Left cardiac atrium (tissue), 4 donors: Measurements from ENCODE around the gene MEP1A. TPM values are rescaled to one million over a fixed set of nuclear protein-coding genes. Genes with fewer than 3 reads are reported as not detected.
A peak's percentile ranks its signal among the peaks of the same experiment; 100 is the strongest.
"Not testable (repeated sequence)": the region's sequence is repeated elsewhere in the genome, so short reads cannot be mapped to it uniquely, and the experiment has no call there.

Source experiments
- ATAC-seq, 2 donors: fragments of 200-7000 bp; cut with Tn5 transposase; one replicate each; pipeline ENCODE4 v1.9.1; 2020; ENCODE audit warnings: mild to moderate bottlenecking in 2 of 2, moderate library complexity in 2 of 2
- DNase-seq: peaks from one replicate; pipeline ENCODE4 v3.0.0-alpha.2; 2020
- intact Hi-C, 2 donors: fragments of 100-400 bp; cut with DNase I; formaldehyde crosslinking; loops; one replicate each; pipeline versions ENCODE4 v1.14.1 to v1.15.1; 2022 to 2023
- total RNA-seq, 2 donors: library from RNA; stranded (reverse); fragmentation: NEBNext Ultra II Directional; extraction: Animal tissue kit (Norgen Biotek cat#: 25700); gene quantifications; one replicate each; pipeline ENCODE4 v1.2.1, GENCODE V29; 2021
- donor health status: DM: no; HTN: yes; CAD: no.
- donor health status: DM: no; HTN: yes; CAD: no; lungs with severe emphysema.
- donor health status: DM: yes; HTN: yes; CAD: no.
- donor health status: Dilated cardiomyopathy.

The MEP1A gene
- total RNA-seq, 2 donors from 2014 or later = not detected

DNA sequence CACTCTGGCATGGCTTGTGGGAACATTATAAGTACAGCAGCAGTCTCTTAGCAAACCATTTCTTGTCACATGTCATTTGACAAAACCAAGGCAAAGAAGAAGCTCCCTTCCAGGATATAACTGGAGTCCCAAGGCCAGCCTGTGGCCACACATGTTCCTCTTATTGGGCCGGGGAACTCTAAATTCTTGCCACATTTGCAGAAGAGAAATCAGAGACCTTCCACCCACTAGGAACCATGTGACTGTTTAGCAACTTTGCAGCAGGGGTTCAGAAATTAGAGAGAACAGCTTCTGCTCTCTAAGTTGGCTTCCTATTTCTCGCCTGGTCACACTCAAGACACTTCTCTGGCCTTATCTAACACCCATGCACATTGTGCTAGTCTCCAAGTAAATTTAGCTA, 20.4 kb upstream of the MEP1A start:
- ATAC-seq (peak; percentile 75 to 86), DNase-seq (no peak)
- intact Hi-C loops = loop anchor here in 1 of 2 donors (10.0 kb wide), 1 partner anchor 358 kb away; no protein-coding TSS in a partner anchor

DNA sequence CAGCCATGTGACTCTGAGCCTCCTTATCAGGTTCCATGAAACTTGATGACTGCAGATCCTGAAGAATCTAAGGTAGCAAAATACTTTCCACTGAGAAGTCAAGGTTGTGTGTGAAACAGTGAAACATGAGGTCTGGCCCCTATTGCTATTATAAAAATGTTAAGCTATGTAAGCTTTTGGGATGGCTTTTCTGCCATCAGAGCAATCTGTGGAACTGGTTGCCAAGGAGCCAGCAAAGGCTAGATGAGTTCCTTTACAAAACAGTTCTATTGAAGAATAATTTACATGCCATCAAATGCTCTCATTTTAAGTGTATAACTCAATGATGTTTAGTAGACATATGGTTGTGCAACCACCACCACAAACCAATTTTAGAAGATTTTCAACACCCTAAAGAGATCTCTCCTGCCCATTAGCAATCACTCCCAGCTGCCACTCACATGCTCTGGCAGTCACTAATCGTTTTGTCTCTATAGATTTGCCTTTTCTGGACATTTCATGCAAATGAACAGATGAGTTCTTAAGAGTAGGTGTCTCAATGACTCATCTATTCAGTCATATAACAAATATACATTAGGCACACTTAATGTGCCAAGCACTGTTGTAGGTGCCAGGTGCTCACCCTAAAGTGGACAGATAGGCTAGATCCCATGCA, 19.9 kb upstream of the MEP1A start:
- DNase-seq (no peak), ATAC-seq (no peak)
- intact Hi-C loops = loop anchor here in 1 of 2 donors (10.0 kb wide), 1 partner anchor 359 kb away; no protein-coding TSS in a partner anchor

DNA sequence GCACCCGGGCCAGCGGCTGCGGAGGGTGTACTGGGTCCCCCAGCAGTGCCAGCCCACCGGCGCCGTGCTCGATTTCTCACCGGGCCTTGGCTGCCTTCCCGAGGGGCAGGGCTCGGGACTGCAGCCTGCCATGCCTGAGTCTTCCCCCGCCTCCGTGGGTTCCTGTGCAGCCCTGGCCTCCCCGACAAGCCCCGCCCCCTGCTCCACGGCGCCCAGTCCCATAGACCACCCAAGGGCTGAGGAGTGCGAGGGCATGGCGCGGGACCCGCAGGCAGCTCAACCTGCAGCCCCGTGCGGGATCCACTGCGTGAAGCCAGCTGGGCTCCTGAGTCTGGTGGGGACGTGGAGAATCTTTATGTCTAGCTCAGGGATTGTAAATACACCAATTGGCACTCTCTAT, 18.5 kb upstream of the MEP1A start:
- DNase-seq, ATAC-seq: not testable (repeated sequence)
- intact Hi-C loops = loop anchor here in 1 of 2 donors (10.0 kb wide), 1 partner anchor 360 kb away; no protein-coding TSS in a partner anchor

DNA sequence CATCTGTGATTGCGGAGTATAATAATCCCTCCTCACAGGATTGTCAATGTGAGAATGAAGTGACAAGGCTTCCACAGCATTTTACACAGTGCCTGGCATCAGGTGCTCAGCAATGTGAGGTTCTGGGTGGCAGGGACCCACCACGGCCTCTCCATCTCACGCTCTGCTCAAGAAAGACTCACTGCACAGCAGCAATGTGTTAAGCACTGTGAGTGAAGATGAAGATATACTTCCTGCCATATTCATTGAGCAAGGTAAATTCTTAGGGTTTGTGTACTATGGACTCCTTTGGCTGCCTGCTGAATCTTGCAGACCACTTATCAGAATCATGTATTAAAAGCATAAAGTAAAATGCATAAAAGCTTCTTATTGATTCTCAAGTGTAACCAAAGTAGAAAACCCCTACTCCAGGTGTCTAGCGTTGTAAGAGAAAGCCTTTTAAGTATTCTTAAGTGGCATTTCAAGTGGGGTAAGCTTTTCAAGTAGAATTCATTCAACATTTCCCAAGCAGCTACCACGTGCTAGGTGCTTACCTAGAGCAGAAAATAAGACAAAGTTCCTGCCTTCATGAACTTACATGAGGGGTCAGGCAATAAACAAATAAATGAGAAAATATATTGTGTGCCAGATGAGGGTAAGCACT, 17.0 kb upstream of the MEP1A start:
- ATAC-seq = no peak
- no peak for DNase-seq
- intact Hi-C loops = loop anchor here in 1 of 2 donors (10.0 kb wide), 1 partner anchor 361 kb away; no protein-coding TSS in a partner anchor

DNA sequence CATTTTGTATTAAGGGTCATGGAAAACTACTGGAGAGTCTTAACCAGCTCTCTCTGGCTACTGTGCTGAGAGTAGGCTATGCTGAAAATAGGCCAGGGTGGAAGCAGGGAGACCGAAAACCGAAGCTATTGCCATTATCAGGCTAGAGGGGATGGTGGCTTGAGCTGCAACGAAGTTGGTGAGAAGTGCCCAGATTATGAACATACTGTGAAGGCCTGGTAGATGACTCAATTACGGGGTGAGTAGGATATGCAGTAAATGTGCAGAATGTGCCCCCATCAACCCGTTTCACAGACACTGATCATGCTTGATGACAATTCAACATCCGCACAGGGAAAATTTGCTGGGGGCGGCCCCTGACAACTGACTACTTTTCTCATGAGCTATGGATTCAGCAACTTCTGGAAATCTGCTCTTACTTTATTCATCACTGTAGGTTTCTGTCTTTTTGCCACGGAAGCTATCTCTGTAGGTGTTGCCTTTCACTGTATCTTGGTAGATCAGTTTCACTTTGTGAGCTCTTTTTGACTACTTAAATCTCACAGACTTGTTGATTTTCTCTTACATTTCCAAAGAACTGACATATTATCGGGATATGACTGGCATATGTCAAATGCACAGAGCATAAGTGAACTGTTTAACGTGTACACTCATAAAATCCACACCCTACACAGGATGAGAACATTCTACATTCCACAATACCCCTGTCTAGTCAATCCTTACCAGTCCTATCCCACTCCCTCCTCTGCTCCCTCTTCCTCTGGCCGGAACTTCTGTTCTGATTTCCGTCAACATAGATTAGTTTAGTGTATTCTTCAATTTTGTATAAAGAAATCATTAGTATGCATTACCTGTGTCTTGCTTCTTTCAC, 15.5 kb upstream of the MEP1A start:
- DNase-seq (no peak), ATAC-seq (no peak)
- intact Hi-C loops = loop anchor here in 1 of 2 donors (10.0 kb wide), 1 partner anchor 363 kb away; no protein-coding TSS in a partner anchor

DNA sequence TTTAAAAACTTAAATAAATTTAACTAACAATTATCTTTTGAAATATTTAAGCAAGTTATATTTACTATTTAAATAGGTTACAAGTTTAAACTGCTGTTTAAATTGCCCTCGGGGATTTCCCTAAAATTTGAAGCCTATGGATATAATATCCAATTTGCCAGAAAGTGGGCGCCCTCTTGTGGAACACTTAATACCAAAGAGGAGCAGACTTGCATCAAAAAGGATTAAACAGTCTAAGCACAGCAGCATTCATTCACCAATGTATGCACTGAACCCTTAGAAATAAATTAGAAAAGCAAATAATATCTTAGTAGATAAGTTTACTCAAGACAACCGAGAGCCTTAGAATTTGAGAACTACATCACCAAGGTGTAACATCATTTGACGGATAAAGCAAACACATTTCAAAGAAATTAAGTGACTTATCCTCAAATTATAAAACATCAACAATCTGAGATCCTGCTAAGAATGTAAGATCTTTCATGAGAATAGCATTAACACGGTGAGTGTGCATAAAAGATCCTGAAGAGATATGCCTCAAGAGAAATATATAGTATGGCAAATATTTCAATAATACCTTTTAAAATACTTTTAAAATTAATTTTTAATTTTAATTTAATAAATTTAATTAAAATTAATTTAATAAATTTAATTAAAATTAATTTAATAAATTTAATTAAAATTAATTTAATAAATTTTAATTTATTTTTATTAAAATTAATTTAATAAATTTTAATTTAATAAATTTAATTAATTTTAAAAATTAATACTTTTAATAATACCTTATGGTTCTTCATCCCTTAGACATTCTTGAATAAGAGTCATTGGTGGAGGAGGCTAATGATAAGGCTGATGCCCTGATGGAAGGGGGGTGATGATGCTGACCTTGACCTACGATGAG, 11.5 kb upstream of the MEP1A start:
- intact Hi-C loops = loop anchor here (5.0 to 10.0 kb wide), 2 partner anchors 74 to 77 kb away; no protein-coding TSS in a partner anchor
- ATAC-seq (peak in 1 of 2 donors; percentile 60), DNase-seq (peak; percentile 36)

DNA sequence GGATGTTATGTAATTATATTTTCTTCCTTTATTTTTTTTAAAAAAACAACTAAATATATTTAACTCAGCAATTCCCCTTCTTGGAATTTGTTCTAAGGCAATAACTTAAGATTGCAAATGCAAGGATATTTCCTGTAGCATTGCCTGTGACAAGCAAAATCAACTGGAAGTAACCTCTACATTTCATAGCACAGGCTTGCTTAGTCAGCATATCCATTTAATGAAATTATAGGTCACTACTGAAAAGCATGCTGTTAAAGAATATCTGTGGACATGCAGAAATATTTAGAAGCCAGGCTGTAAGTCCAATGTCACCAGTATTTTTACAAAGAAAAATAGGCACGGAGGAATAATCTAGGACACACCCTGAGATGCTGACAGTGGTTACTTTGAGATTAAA, 8.7 kb upstream of the MEP1A start:
- intact Hi-C loops = loop anchor here (5.0 to 10.0 kb wide), 2 partner anchors 77 to 80 kb away; no protein-coding TSS in a partner anchor

DNA sequence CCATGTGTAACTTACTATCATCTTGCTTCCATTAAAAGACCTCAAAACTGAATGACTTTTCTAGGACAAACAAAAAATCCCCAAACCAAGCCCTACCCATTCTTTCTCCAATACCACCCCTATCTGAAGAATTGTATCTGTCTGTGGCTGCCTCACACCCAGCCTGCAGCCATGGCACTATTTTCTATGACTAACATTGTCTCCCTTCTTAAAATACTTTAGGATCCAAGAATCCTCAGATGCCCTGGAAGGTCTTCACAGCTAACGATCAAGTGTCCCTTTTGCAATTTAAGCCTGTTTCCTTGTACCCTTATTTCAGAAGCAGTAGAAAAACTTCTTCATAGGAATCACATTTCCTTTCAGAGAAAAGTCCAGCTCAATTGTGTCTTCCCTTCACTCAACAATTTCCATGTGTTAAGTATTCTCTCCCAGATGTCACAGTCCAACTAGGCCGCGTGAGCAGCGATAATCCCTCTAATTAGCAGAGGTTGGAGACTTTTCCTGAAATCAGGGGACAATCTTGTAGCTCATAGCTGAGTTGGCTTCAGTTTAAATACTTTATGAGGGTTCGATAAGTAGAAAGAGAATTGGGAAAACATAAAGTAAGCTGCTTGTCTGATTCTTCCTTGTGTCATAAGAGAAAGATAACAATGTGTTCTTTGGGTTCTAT, 5.2 kb upstream of the MEP1A start:
- intact Hi-C loops = loop anchor here in 1 of 2 donors (10.0 kb wide), 1 partner anchor 83 kb away; no protein-coding TSS in a partner anchor
- ATAC-seq (no peak), DNase-seq (no peak)

More for the DNA sequence above, 8.7 kb upstream of the MEP1A start:
- DNase-seq (no peak), ATAC-seq (no peak)

DNA sequence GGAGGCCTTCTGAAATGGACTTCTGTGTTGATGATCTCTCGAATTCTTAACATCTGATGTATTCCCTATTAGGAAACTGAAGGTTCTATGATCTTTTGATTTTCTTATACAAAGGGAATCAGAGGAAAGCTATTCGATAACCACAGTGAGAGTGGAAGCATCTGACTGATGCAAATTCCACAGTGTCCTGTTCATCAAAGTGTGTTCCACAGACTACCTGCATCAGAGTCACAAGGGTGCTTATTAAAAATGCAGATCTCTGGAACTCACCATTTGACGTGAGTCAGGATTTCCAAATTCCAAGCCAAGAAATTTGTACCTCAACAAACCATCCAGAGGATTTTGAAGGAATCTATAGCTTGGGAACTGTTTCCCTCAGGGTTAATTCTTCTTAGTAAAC, 4.4 kb upstream of the MEP1A start:
- ATAC-seq = no peak
- no peak for DNase-seq
- intact Hi-C loops = loop anchor here in 1 of 2 donors (10.0 kb wide), 1 partner anchor 84 kb away; no protein-coding TSS in a partner anchor

DNA sequence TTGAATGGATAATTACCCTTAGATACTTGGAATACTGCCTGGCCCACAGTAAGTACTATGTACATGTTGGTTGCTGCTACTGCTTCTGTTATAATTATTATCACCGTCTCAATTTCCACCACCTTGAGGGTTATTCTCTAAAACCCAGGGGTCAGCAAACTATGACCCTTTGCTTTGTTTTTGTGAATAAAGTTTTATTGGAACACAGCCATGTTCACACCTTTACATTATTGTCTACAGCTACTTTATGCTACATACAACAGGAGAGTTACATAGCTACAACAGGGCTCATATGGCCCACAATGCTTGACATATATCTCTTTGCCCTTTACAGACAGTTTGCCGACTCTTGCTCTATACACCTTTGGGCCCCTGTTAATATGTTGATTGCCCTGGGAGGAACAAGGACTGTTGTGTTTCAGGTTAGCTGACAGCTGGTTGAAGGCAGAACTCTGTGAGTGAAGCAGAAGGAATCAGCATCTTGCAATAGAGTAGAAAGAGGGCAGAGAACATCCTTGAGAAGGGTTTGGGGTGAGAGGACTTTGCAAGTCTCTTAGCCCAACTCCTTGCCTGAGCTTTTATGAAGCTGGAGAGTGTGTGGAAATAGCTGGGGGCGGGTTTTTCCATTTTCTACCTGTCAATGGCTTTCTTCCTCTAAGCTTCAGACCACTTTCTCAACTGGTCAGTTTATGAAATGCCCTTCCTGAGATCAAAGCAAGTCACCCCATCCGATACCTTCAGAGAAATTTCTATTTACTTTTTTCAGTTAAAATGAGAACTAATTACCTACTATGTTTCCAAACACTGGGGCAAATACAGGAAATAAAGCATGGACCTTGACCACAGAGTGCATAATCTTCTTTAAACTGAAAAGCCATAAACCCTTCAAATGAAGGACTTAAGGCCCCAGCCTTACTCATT, 3.5 kb upstream of the MEP1A start:
- DNase-seq (no peak), ATAC-seq (no peak)
- intact Hi-C loops = loop anchor here in 1 of 2 donors (10.0 kb wide), 1 partner anchor 85 kb away; no protein-coding TSS in a partner anchor

DNA sequence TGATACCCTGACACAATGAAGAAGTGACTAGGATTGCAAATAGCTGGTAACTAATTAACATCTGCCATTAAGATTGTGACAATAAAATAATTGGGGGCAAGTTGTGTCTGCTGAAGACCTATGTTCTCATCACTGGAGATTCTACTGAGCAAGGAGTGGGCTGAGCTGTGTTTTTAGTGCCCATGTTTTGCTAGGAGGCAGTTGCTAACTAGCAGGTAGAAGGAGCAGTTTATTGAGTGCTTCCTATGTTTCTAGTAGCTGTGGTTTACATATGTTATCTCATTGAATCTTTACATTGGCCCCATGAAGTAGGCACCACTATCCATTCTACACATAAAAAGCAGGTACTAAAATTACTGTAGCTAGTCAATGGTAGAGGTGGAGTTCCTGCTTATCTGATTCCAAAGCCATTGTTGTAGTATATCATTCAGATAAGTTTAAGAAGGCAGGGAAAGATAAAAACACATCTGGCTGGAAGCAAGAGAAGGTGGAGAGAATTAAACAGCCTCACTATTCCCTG, 2.8 kb upstream of the MEP1A start:
- intact Hi-C loops = no loop called here
- no peak for DNase-seq
- ATAC-seq = no peak

DNA sequence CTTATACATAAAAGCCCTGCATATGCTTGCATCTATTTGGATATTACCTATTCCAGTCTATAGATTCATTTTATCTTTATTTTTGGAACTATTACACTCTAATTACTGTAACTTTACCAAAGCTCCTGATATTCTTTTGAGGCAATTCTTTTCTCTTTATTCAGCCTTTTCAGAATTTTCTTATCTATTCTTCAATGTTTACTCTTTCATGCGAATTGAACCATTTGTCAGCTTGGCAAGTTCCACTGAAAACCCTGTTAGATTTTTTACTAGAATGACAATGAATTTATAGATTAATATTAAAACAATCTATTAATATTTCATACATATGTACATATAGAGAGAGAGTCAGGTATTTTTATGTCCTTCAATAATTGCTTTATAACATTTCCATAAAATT, 554 bp upstream of the MEP1A start:
- no peak for ATAC-seq
- DNase-seq = no peak
- intact Hi-C loops = no loop called here

DNA sequence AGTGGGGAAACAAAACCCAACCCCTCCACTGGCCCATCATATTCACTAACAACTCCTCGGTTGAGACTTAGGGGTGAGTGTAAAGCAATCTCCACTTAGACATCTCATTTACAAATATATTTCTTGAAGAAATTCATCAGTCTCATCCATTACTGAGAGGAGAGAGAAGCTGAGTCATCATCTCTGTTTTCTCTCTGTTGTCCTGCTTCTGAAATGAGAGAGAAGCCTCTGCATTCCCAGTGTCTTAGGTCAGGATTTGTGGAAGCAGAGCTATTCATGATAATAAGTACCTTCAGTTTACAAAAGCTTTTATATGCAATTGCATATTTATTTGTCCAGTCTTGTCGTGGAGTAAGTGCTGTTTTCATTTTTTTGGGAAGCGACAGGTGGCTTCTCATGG, 879 bp downstream of the MEP1A start:
- intact Hi-C loops = no loop called here
- DNase-seq (no peak), ATAC-seq (no peak)

DNA sequence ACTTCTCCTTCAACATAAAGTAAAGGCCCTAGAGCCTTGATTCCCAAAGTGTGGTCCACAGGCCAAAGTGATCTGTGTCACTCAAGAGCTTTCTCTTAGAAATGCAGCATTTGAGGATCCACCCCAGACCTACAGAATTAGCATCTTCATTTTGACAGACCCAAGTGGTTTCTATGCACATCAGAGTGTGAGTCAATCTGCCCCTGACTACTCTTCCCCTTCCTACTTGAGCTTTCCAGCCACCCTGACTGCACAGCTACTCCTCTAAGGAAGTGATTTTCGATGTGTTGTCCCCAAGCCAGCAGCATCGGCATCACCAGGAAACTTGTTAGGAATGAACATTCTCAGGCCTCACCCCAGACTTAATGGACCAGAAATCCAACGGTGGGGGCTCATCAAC, 2.6 kb downstream of the MEP1A start:
- intact Hi-C loops = no loop called here

DNA sequence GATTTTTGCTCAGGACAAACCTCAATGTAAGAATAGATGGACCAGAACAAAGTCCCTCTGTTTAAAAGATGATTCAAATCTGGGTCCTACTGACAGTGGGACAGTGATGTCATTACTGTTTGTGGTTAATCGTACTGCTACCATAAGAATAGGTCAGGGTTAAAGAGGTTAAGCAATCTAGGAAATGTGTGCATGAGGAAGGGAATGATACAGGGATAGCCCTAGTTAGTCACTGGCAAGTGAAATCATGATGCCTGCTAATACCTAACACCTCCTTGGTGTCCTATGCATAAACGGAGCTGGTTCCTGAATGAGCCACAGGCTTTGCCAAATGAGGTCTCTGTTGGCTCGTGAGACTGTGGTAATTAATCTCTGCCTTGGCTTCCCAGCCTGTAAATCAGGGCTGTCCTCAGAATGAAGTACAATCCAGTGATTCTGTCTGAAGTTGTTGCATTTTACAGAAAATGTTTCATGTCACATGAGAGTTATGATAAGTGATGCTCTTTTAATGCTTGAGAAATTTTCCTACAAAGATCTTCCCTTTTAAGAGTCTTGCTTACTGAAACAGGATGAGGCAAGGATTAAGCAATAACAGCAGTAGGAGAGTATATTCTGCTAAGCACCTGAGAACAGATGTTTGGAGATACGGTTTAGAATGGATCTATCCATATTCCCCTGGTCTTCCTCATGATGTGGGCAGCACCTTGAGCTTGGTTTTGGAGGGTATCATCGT, 3.8 kb downstream of the MEP1A start:
- intact Hi-C loops = no loop called here
- ATAC-seq (no peak), DNase-seq (no peak)

More for the DNA sequence above, 2.6 kb downstream of the MEP1A start:
- no peak for ATAC-seq
- DNase-seq = no peak

DNA sequence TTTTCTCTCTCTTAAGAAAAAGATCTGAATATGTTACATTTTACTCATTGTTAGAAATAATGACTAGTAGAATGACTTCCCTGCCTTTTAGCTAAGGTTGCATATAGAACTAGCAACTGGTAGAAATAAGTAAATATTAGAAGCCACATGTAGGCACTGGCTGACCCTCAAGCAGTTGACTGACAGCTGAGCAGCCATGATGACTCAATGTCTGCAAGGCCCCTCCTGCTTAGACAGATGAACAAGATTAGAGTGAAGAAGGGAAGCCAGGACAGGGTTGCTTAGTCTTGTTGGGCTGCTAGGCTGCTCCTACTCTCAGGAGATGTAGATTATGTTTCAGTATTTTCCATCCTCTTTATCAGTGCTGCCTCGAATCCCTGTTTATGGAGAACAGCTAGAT, 6.5 kb downstream of the MEP1A start:
- intact Hi-C loops = no loop called here
- DNase-seq (no peak), ATAC-seq (no peak)
